GM23338 (cell line): ENCODE measurements around the gene HK1. TPM values are rescaled to one million over a fixed set of nuclear protein-coding genes. Genes with fewer than 3 reads are reported as not detected.

ENCODE experiments used
- ATAC-seq: fragments of 200-7000 bp; cut with Tn5 transposase; 3 replicates; pipeline ENCODE4 v1.9.1; 2020
- DNase-seq: peaks from one replicate; pipeline ENCODE4 v3.0.0-alpha.2; 2015; ENCODE audit warnings: low spot score
- H2AFZ ChIP-seq: fragments of 200-600 bp; sonication (generic); 2 replicates; pipeline ENCODE4 v1.8.0; 2016; ENCODE audit warnings: antibody characterized with exemption, mild to moderate bottlenecking, moderate library complexity
- H3F3A ChIP-seq: fragments of 200-600 bp; sonication (generic); replicated peaks from 2 replicates; pipeline ENCODE4 v1.8.0; 2017; ENCODE audit warnings: antibody characterized with exemption, mixed run types, low read depth
- H3K27ac ChIP-seq: fragments of 200-600 bp; sonication (generic); 2 replicates; pipeline ENCODE4 v1.6.1; 2016; ENCODE audit warnings: low read depth
- H3K27me3 ChIP-seq: fragments of 200-600 bp; sonication (generic); 2 replicates; pipeline ENCODE4 v1.8.0; 2016; ENCODE audit warnings: mild to moderate bottlenecking, mixed run types, moderate library complexity; ENCODE audit not compliant: insufficient read depth
- H3K36me3 ChIP-seq: fragments of 200-600 bp; sonication (generic); 2 replicates; pipeline ENCODE4 v1.8.0; 2016; ENCODE audit warnings: mild to moderate bottlenecking; ENCODE audit not compliant: insufficient read depth
- H3K4me1 ChIP-seq: fragments of 200-600 bp; sonication (generic); 2 replicates; pipeline ENCODE4 v1.8.0; 2016; ENCODE audit warnings: mild to moderate bottlenecking, moderate library complexity; ENCODE audit not compliant: insufficient read depth
- H3K4me2 ChIP-seq: fragments of 200-600 bp; sonication (generic); 2 replicates; pipeline ENCODE4 v1.7.1; 2017; ENCODE audit warnings: mixed run types
- H3K4me3 ChIP-seq: fragments of 200-600 bp; sonication (generic); 2 replicates; pipeline ENCODE4 v1.6.1; 2016; ENCODE audit warnings: mixed run types
- H3K79me2 ChIP-seq: fragments of 200-600 bp; sonication (generic); replicated peaks from 2 replicates; pipeline ENCODE4 v1.8.0; 2017; ENCODE audit warnings: mild to moderate bottlenecking; ENCODE audit not compliant: insufficient read depth
- H3K9me2 ChIP-seq: fragments of 200-600 bp; sonication (generic); 2 replicates; pipeline ENCODE4 v1.8.0; 2017; ENCODE audit not compliant: insufficient read depth
- H4K20me1 ChIP-seq: fragments of 200-600 bp; sonication (generic); replicated peaks from 2 replicates; pipeline ENCODE4 v1.8.0; 2017; ENCODE audit warnings: mild to moderate bottlenecking; ENCODE audit not compliant: insufficient read depth
- H3K27ac Mint-ChIP-seq: 2 replicates; pipeline ENCODE4 v1.8.0; 2020; ENCODE audit warnings: inconsistent platforms, mild to moderate bottlenecking, moderate library complexity, mixed read lengths
- H3K27me3 Mint-ChIP-seq: 3 replicates; pipeline ENCODE4 v1.8.0; 2022; ENCODE audit warnings: low read depth, mild to moderate bottlenecking, moderate library complexity, mixed read lengths, inconsistent platforms; ENCODE audit not compliant: insufficient read depth, poor library complexity
- H3K36me3 Mint-ChIP-seq: 3 replicates; pipeline ENCODE4 v1.8.0; 2021; ENCODE audit warnings: low read depth, mild to moderate bottlenecking, inconsistent platforms, moderate library complexity, mixed read lengths
- H3K4me1 Mint-ChIP-seq: 3 replicates; pipeline ENCODE4 v1.8.0; 2020; ENCODE audit warnings: mild to moderate bottlenecking, inconsistent platforms, mixed read lengths
- H3K4me3 Mint-ChIP-seq: 3 replicates; pipeline ENCODE4 v1.8.0; 2021; ENCODE audit warnings: moderate library complexity, mild to moderate bottlenecking, inconsistent platforms, mixed read lengths
- H3K9me3 Mint-ChIP-seq: 3 replicates; pipeline ENCODE4 v1.8.0; 2020; ENCODE audit warnings: moderate library complexity, mild to moderate bottlenecking, inconsistent platforms, mixed read lengths
- EZH2phosphoT487 ChIP-seq: fragments of 200-600 bp; sonication (generic); IDR thresholded peaks from one replicate; pipeline ENCODE4 v1.8.1; 2018; ENCODE audit warnings: antibody characterized with exemption; ENCODE audit not compliant: unreplicated experiment
- NANOG ChIP-seq: IDR thresholded peaks from 2 replicates; pipeline ENCODE4 v1.6.1; 2016; ENCODE audit warnings: antibody characterized with exemption, borderline replicate concordance
- STAT1 ChIP-seq: IDR thresholded peaks from one replicate; pipeline ENCODE4 v1.6.1; 2016; ENCODE audit warnings: antibody characterized with exemption; ENCODE audit not compliant: unreplicated experiment
- ZNF114 ChIP-seq: fragments of 250-450 bp; sonication (Bioruptor Pico); IDR thresholded peaks from 2 replicates; pipeline ENCODE4 v1.5.0; 2020; ENCODE audit warnings: mild to moderate bottlenecking, moderate library complexity
- ZNF331 ChIP-seq: fragments of 250-450 bp; sonication (Bioruptor Pico); IDR thresholded peaks from 2 replicates; pipeline ENCODE4 v1.5.0; 2020; ENCODE audit warnings: low read depth, mild to moderate bottlenecking, moderate library complexity
- polyA plus RNA-seq: library from polyadenylated mRNA; unstranded; fragments of >200 nt; fragmentation: Nextera tagmentation; extraction: Ambion mirVana; gene quantifications from 2 replicates; pipeline ENCODE4 v1.2.1, GENCODE V29; 2016
- total RNA-seq: library from RNA; depleted of rRNA; stranded (reverse); fragments of >200 nt; shearing (Covaris generic); gene quantifications from 2 replicates; pipeline ENCODE4 v1.2.3, GENCODE V29; 2014
- TF ChIP-seq, protein P1 (sequence below): fragments of 250-450 bp; sonication (Bioruptor Pico); IDR thresholded peaks from 2 replicates; pipeline ENCODE4 v1.5.0; 2020; ENCODE audit warnings: mild to moderate bottlenecking, moderate library complexity

HK1 gene
- total and polyA plus RNA-seq, 2 experiments from 2014 or later, result 76.6 to 229 TPM

DNA sequence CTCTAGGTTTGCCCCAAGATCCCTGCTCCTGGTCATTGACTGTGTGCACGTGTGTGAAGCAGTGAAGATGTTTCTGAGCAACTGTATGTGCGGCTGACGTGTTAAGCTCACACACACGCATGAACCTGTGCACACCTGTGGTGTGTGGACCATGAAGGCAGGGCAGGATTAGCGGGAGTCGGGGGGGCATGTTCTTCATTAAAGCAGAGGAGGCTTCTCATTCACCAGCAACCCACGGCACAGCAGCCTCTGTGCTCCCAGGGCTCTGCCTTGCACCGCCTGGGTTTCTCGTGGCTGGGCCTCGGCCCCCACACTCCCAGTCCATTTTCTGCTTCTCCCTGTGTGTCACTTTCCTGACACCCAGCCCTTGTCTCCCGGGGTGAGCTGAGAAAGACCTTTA lies 139.2 kb downstream of the HK1 start:
- no peak for DNase-seq
- no peaks in the 10 kb centered on the region for H3K4me1 ChIP-seq
- no peak overlapping the region for H3K27ac Mint-ChIP-seq

DNA sequence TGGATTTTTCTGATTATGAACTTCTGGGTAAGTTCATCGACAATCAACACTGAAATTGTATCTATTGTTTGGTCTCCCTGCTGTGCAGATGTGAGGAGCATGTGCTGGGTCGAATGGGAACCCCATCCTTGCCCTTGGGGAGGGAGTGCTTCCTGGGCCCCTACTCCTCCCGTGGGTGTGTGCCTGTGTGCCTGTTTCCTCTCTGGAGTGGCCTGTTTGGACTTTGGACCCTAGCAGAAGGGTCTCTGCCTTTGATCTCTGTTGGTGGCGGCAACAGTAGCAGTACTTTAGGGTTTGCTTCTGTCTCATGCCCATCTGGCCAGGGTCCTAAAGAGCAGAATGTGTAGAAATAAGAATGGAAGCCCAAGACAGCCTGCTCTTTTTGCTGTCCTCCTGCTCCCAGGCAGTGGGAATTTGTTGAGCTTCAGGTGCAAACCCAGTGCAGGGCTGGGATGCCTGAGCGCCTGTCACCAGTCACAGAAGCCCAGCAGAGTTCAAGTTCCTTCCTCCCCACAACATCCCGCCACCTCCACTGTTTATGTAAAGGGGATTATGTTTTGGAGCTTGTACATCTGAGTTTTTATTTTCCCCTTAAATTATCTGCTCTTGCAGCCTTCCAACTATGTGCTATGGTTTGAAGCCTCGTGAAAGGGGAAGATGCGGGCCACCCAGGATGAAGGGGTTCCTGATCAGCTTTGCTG lies 139.9 kb downstream of the HK1 start:
- Histone ChIP-seq H3K36me3 (no peaks in the 10 kb centered on the region), H3K27me3 (no peaks in the 10 kb centered on the region), H3K27ac (no peak overlapping the region), H4K20me1 (no peaks in the 10 kb centered on the region), H3K4me3 (no peak overlapping the region), H3K79me2 (no peaks in the 10 kb centered on the region), H3K9me2 (no peaks in the 10 kb centered on the region), H3F3A (no peaks in the 10 kb centered on the region), H3K4me1 (no peaks in the 10 kb centered on the region), H3K4me2 (no peak overlapping the region), H2AFZ (no peak overlapping the region)
- DNase-seq, result no peak
- Mint-ChIP-seq H3K36me3 (no peaks in the 10 kb centered on the region), H3K27me3 (peaks cover 10% of the 10 kb centered on the region), H3K27ac (no peak overlapping the region), H3K9me3 (no peaks in the 10 kb centered on the region), H3K4me3 (no peak overlapping the region), H3K4me1 (peaks cover 4% of the 10 kb centered on the region)
- no peak for ATAC-seq
- TF ChIP-seq ZNF331, result no peak

More for the DNA sequence above, 139.2 kb downstream of the HK1 start:
- peaks cover 10% of the 10 kb centered on the region for H3K27me3 Mint-ChIP-seq
- Histone ChIP-seq H3K4me3 (no peak overlapping the region), H2AFZ (0 out of 2 replicates have a peak overlapping the region, but pooled peaks have one; percentile 14), H3K27ac (no peak overlapping the region), H3K9me2 (no peaks in the 10 kb centered on the region), H3K79me2 (no peaks in the 10 kb centered on the region), H3K4me2 (no peak overlapping the region), H3K36me3 (no peaks in the 10 kb centered on the region), H3F3A (no peaks in the 10 kb centered on the region), H4K20me1 (no peaks in the 10 kb centered on the region), H3K27me3 (no peaks in the 10 kb centered on the region)
- no peaks in the 10 kb centered on the region for H3K9me3 Mint-ChIP-seq
- TF ChIP-seq EZH2phosphoT487 (no peak), ZNF331 (no peak), STAT1 (no peak)
- H3K4me1 Mint-ChIP-seq, result peaks cover 5% of the 10 kb centered on the region
- H3K36me3 Mint-ChIP-seq, result no peaks in the 10 kb centered on the region
- no peak overlapping the region for H3K4me3 Mint-ChIP-seq
- no peak for ATAC-seq

DNA sequence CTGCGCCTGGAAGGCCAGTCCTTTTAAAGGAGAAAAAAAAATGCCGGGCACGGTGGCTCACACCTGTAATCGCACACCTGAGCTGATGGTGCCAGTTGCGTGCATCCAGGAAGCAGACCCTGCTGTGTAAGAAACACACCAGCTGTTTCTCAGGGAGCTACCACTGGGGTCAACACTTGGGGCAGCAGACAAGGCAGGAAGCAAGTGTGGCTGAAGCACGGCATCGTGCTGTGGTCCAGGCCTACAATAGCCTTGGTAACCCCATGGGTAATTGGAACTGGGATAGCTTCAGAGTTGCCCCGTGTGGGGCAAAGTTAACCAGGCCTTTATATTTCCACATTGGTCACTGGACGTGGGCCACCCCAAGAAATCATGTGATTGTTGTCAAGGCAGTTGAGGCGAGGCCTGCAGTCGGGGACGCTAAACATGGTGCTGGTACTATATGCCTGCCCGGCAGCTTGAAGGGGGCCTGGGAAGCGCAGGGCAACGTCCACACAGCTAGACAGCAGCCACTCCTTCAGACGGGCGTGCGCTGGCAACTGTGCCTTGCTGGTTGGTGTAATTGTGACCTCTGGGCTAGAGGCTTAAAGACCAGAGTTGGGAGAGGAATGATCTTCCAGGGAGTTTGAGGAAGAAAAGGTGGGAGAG lies 140.9 kb downstream of the HK1 start:
- Histone ChIP-seq H3K4me1 (no peaks in the 10 kb centered on the region), H4K20me1 (no peaks in the 10 kb centered on the region), H3K36me3 (no peaks in the 10 kb centered on the region), H3K27ac (no peak overlapping the region), H3K9me2 (peaks cover 4% of the 10 kb centered on the region; the same call in 1 of the 2 replicates), H3K79me2 (no peaks in the 10 kb centered on the region), H3K4me2 (no peak overlapping the region), H2AFZ (no peak overlapping the region), H3F3A (no peaks in the 10 kb centered on the region), H3K27me3 (no peaks in the 10 kb centered on the region), H3K4me3 (no peak overlapping the region)
- Mint-ChIP-seq H3K4me1 (peaks cover 8% of the 10 kb centered on the region), H3K4me3 (no peak overlapping the region), H3K27me3 (peaks cover 9% of the 10 kb centered on the region), H3K36me3 (no peaks in the 10 kb centered on the region), H3K9me3 (no peaks in the 10 kb centered on the region), H3K27ac (no peak overlapping the region)
- ATAC-seq, result no peak
- no peak for DNase-seq
- TF ChIP-seq EZH2phosphoT487, result no peak
- TF ChIP-seq NANOG, result no peak
- TF ChIP-seq, protein P1, sequence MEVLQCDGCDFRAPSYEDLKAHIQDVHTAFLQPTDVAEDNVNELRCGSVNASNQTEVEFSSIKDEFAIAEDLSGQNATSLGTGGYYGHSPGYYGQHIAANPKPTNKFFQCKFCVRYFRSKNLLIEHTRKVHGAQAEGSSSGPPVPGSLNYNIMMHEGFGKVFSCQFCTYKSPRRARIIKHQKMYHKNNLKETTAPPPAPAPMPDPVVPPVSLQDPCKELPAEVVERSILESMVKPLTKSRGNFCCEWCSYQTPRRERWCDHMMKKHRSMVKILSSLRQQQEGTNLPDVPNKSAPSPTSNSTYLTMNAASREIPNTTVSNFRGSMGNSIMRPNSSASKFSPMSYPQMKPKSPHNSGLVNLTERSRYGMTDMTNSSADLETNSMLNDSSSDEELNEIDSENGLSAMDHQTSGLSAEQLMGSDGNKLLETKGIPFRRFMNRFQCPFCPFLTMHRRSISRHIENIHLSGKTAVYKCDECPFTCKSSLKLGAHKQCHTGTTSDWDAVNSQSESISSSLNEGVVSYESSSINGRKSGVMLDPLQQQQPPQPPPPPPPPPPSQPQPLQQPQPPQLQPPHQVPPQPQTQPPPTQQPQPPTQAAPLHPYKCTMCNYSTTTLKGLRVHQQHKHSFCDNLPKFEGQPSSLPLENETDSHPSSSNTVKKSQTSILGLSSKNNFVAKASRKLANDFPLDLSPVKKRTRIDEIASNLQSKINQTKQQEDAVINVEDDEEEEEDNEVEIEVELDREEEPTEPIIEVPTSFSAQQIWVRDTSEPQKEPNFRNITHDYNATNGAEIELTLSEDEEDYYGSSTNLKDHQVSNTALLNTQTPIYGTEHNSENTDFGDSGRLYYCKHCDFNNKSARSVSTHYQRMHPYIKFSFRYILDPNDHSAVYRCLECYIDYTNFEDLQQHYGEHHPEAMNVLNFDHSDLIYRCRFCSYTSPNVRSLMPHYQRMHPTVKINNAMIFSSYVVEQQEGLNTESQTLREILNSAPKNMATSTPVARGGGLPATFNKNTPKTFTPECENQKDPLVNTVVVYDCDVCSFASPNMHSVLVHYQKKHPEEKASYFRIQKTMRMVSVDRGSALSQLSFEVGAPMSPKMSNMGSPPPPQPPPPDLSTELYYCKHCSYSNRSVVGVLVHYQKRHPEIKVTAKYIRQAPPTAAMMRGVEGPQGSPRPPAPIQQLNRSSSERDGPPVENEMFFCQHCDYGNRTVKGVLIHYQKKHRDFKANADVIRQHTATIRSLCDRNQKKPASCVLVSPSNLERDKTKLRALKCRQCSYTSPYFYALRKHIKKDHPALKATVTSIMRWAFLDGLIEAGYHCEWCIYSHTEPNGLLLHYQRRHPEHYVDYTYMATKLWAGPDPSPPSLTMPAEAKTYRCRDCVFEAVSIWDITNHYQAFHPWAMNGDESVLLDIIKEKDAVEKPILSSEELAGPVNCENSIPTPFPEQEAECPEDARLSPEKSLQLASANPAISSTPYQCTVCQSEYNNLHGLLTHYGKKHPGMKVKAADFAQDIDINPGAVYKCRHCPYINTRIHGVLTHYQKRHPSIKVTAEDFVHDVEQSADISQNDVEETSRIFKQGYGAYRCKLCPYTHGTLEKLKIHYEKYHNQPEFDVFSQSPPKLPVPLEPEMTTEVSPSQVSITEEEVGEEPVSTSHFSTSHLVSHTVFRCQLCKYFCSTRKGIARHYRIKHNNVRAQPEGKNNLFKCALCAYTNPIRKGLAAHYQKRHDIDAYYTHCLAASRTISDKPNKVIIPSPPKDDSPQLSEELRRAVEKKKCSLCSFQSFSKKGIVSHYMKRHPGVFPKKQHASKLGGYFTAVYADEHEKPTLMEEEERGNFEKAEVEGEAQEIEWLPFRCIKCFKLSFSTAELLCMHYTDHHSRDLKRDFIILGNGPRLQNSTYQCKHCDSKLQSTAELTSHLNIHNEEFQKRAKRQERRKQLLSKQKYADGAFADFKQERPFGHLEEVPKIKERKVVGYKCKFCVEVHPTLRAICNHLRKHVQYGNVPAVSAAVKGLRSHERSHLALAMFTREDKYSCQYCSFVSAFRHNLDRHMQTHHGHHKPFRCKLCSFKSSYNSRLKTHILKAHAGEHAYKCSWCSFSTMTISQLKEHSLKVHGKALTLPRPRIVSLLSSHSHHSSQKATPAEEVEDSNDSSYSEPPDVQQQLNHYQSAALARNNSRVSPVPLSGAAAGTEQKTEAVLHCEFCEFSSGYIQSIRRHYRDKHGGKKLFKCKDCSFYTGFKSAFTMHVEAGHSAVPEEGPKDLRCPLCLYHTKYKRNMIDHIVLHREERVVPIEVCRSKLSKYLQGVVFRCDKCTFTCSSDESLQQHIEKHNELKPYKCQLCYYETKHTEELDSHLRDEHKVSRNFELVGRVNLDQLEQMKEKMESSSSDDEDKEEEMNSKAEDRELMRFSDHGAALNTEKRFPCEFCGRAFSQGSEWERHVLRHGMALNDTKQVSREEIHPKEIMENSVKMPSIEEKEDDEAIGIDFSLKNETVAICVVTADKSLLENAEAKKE (CRISPR knock-in tag), result no peak
- no peak for TF ChIP-seq ZNF114
- no peak for TF ChIP-seq STAT1
